Mammary epithelial cell (primary cell): Measurements from ENCODE around the gene PGA3.

Experiments
- EZH2 ChIP-seq: IDR thresholded peaks from 2 replicates; pipeline ENCODE4 v1.6.1; 2012; ENCODE audit warnings: low read length, inconsistent platforms, borderline replicate concordance
- TF ChIP-seq, protein P1 (sequence below), 2 donors: IDR thresholded peaks in 1 of 2; conservative IDR thresholded peaks in 1 of 2; 2 replicates each; pipeline ENCODE4 v1.5.1; 2011 to 2012; ENCODE audit warnings: inconsistent platforms in 2 of 2, low read length in 2 of 2, mild to moderate bottlenecking in 2 of 2, control low read depth in 1 of 2, low read depth in 1 of 2; ENCODE audit not compliant: insufficient read depth in 1 of 2; ENCODE audit errors: extremely low read depth in 1 of 2

DNA sequence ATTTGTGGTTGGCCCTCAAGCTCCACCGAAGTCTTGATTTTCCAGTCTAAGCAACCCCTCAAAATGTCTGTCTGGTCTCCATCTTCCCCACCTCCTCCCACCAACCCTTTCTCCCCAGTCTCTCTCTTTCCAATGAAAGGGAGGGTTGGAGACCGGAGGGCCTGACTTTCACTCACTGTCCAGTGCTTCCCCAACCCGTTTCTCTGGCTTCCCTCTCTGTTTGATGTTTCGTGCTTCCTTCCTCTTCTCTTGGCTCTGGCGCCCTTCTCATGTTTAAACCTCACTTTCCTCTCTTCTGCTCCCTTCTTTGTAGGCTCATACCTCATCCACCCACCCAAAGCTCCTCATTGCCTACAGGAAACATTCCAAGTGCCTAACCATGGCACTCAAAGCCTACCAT lies 31.0 kb upstream of the PGA3 start:
- TF ChIP-seq, protein P1, sequence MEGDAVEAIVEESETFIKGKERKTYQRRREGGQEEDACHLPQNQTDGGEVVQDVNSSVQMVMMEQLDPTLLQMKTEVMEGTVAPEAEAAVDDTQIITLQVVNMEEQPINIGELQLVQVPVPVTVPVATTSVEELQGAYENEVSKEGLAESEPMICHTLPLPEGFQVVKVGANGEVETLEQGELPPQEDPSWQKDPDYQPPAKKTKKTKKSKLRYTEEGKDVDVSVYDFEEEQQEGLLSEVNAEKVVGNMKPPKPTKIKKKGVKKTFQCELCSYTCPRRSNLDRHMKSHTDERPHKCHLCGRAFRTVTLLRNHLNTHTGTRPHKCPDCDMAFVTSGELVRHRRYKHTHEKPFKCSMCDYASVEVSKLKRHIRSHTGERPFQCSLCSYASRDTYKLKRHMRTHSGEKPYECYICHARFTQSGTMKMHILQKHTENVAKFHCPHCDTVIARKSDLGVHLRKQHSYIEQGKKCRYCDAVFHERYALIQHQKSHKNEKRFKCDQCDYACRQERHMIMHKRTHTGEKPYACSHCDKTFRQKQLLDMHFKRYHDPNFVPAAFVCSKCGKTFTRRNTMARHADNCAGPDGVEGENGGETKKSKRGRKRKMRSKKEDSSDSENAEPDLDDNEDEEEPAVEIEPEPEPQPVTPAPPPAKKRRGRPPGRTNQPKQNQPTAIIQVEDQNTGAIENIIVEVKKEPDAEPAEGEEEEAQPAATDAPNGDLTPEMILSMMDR (conservative IDR thresholded peaks at IDR 0.05 in 1 of 2, IDR thresholded peaks at IDR 0.05 in 1 of 2; ENCODE audit: extremely low read depth in 1 of 2, insufficient read depth in 1 of 2, low read depth in 1 of 2, low read length in 2 of 2), result no peak
- TF ChIP-seq EZH2, result no peak
